NCI-H524 (cell line): Measurements from ENCODE around the gene DYDC2.

ENCODE experiments used
- DNase-seq, 2 experiments: peaks; one replicate each; lab custom pipeline; 2025; lab: John Stamatoyannopoulos, UW

DYDC2 gene

GRCh38 chr10:80371467-80371866, 14.9 kb downstream of the DYDC2 start:
- DNase-seq, result no peak

- DNase-seq, result peak in 1 of 2 experiments; percentile 55
Observed at GRCh38 chr10:80372675-80373074, 16.1 kb downstream of the DYDC2 start.

GRCh38 chr10:80373502-80373901, 16.9 kb downstream of the DYDC2 start:
- DNase-seq, result peak in 1 of 2 experiments; percentile 19

- no peak for DNase-seq
Observed at GRCh38 chr10:80379701-80380100, 23.1 kb downstream of the DYDC2 start.

- no peak for DNase-seq
Observed at GRCh38 chr10:80380185-80380584, 23.6 kb downstream of the DYDC2 start.

- peak in 1 of 2 experiments; percentile 28 for DNase-seq
Observed at GRCh38 chr10:80382989-80383388, 26.4 kb downstream of the DYDC2 start.

GRCh38 chr10:80390740-80391139, 34.2 kb downstream of the DYDC2 start:
- no peak for DNase-seq

- DNase-seq, result no peak
Observed at GRCh38 chr10:80392250-80392649, 35.7 kb downstream of the DYDC2 start.

- DNase-seq, result no peak
Observed at GRCh38 chr10:80394358-80394916, 37.9 kb downstream of the DYDC2 start.

- DNase-seq, result no peak
Observed at GRCh38 chr10:80397014-80397413, 40.4 kb downstream of the DYDC2 start.

- no peak for DNase-seq
Observed at GRCh38 chr10:80400136-80400804, 43.7 kb downstream of the DYDC2 start.

GRCh38 chr10:80405035-80405434, 48.5 kb downstream of the DYDC2 start:
- DNase-seq, result no peak

GRCh38 chr10:80405626-80406025, 49.0 kb downstream of the DYDC2 start:
- peak; percentile 23 to 67 for DNase-seq

GRCh38 chr10:80406204-80406603, 49.6 kb downstream of the DYDC2 start:
- no peak for DNase-seq

- no peak for DNase-seq
Observed at GRCh38 chr10:80407812-80408241, 51.2 kb downstream of the DYDC2 start.

- peak; percentile 30 to 56 for DNase-seq
Observed at GRCh38 chr10:80408242-80409101, 51.9 kb downstream of the DYDC2 start, which contains the start of gene PRXL2A. PRXL2A (plus strand) TSS chr10:80408551; CDS start chr10:80420468, 11,917 bp downstream.

GRCh38 chr10:80409121-80409520, 52.5 kb downstream of the DYDC2 start:
- no peak for DNase-seq

- DNase-seq, result no peak
Observed at GRCh38 chr10:80410122-80410521, 53.5 kb downstream of the DYDC2 start.

- no peak for DNase-seq
Observed at GRCh38 chr10:80410578-80411145, 54.1 kb downstream of the DYDC2 start.

- no peak for DNase-seq
Observed at GRCh38 chr10:80411267-80411668, 54.7 kb downstream of the DYDC2 start.

- no peak for DNase-seq
Observed at GRCh38 chr10:80411681-80412220, 55.2 kb downstream of the DYDC2 start.

- no peak for DNase-seq
Observed at GRCh38 chr10:80412486-80412885, 55.9 kb downstream of the DYDC2 start.
